B cell (primary cell): ENCODE results near the gene KCNMB3. TPM values are rescaled to one million over a fixed set of nuclear protein-coding genes. Genes with fewer than 3 reads are reported as not detected.

ENCODE experiments used
- ATAC-seq: fragments of 200-7000 bp; cut with Tn5 transposase; one replicate; pipeline ENCODE4 v1.10.0; 2021; ENCODE audit warnings: low read depth, mild to moderate bottlenecking, moderate number of reproducible peaks, moderate library complexity
- CTCF ChIA-PET: fragments of 350-600 bp; sonication (Branson Sonifier 250); formaldehyde crosslinking; loops from one replicate; lab custom pipeline; 2021; ENCODE audit warnings: antibody characterized with exemption, inconsistent platforms; lab: Charles Lee
- POLR2A ChIA-PET: fragments of 350-600 bp; sonication (Branson Sonifier 250); formaldehyde crosslinking; loops from one replicate; lab custom pipeline; 2021; ENCODE audit warnings: antibody characterized with exemption; lab: Charles Lee
- DNase-seq: peaks from one replicate; pipeline ENCODE4 v3.0.0; 2013
- H2AFZ ChIP-seq: 2 replicates; pipeline ENCODE4 v1.6.1; 2012; ENCODE audit warnings: mild to moderate bottlenecking, low read depth, low read length; ENCODE audit not compliant: insufficient read depth, poor library complexity, severe bottlenecking
- H3K27ac ChIP-seq, 2 donors: 1 replicate in 1 of 2; 2 replicates in 1 of 2; pipeline ENCODE4 v1.5.1; 2012 to 2013; ENCODE audit warnings: low read length in 2 of 2, mild to moderate bottlenecking in 2 of 2, moderate library complexity in 1 of 2
- H3K27me3 ChIP-seq, 4 experiments: fragments of 200-600 bp in 1 of 4; sonication (generic) in 1 of 4; replicated peaks in 1 of 4; 1 replicate in 2 of 4; 2 replicates in 2 of 4; pipeline versions ENCODE4 v1.6.1 to v1.7.0; 2013 to 2016; ENCODE audit warnings: low read length in 3 of 4, mild to moderate bottlenecking in 2 of 4, mixed read lengths in 1 of 4, moderate library complexity in 1 of 4; ENCODE audit not compliant: insufficient read depth in 4 of 4, control insufficient read depth in 3 of 4; ENCODE audit errors: control extremely low read depth in 1 of 4
- H3K36me3 ChIP-seq, 2 experiments: replicated peaks in 1 of 2; 1 replicate in 1 of 2; 2 replicates in 1 of 2; pipeline versions ENCODE4 v1.6.1 to v1.7.1; 2013; ENCODE audit warnings: low read length in 1 of 2; ENCODE audit not compliant: insufficient read depth in 2 of 2, control insufficient read depth in 1 of 2; ENCODE audit errors: control extremely low read depth in 1 of 2, extremely low read depth in 1 of 2
- H3K4me1 ChIP-seq, 2 donors: fragments of 200-600 bp in 1 of 2; sonication (generic) in 1 of 2; 1 replicate in 1 of 2; 2 replicates in 1 of 2; pipeline versions ENCODE4 v1.5.1 to v1.6.1; 2013 to 2017; ENCODE audit warnings: low read length in 2 of 2; ENCODE audit not compliant: control insufficient read depth in 2 of 2, insufficient read depth in 2 of 2
- H3K4me2 ChIP-seq: replicated peaks from 2 replicates; pipeline ENCODE3; 2012; ENCODE audit warnings: mild to moderate bottlenecking, low read depth, low read length; ENCODE audit not compliant: poor library complexity, severe bottlenecking
- H3K4me3 ChIP-seq, 5 experiments: fragments of 200-600 bp in 1 of 5; sonication (generic) in 1 of 5; 1 replicate in 3 of 5; 2 replicates in 2 of 5; pipeline versions ENCODE4 v1.5.1 to v1.7.0; 2011 to 2016; ENCODE audit warnings: low read length in 4 of 5, mild to moderate bottlenecking in 4 of 5, low read depth in 2 of 5, control low read depth in 1 of 5, moderate library complexity in 1 of 5; ENCODE audit not compliant: insufficient read depth in 1 of 5; ENCODE audit errors: control extremely low read depth in 1 of 5, extremely low read depth in 1 of 5
- H3K79me2 ChIP-seq: fragments of 200-600 bp; sonication (generic); one replicate; pipeline ENCODE4 v1.6.0; 2016; ENCODE audit warnings: low read length; ENCODE audit not compliant: control insufficient read depth, insufficient read depth
- H3K9ac ChIP-seq: fragments of 200-600 bp; sonication (generic); 2 replicates; pipeline ENCODE4 v1.6.1; 2017; ENCODE audit warnings: mild to moderate bottlenecking, low read length, moderate library complexity
- H3K9me3 ChIP-seq, 3 donors: one replicate each; pipeline versions ENCODE4 v1.6.1 to v1.7.1; 2013; ENCODE audit warnings: low read length in 2 of 3; ENCODE audit not compliant: control insufficient read depth in 2 of 3, insufficient read depth in 1 of 3; ENCODE audit errors: control extremely low read depth in 1 of 3
- H4K20me1 ChIP-seq: 2 replicates; pipeline ENCODE4 v1.6.0; 2012; ENCODE audit warnings: mild to moderate bottlenecking, low read length; ENCODE audit not compliant: insufficient read depth, control insufficient read depth, poor library complexity, severe bottlenecking
- H3K27ac Mint-ChIP-seq: one replicate; pipeline ENCODE4 v1.8.0; 2021; ENCODE audit warnings: mixed read lengths
- H3K27me3 Mint-ChIP-seq: one replicate; pipeline ENCODE4 v1.8.0; 2021; ENCODE audit warnings: mixed read lengths
- H3K4me1 Mint-ChIP-seq: one replicate; pipeline ENCODE4 v1.8.0; 2021; ENCODE audit warnings: mixed read lengths
- H3K4me3 Mint-ChIP-seq: one replicate; pipeline ENCODE4 v1.8.0; 2021; ENCODE audit warnings: mixed read lengths
- H3K9me3 Mint-ChIP-seq: one replicate; pipeline ENCODE4 v1.8.0; 2022; ENCODE audit warnings: mixed read lengths; ENCODE audit not compliant: insufficient read depth
- CTCF ChIP-seq: fragments of 200-600 bp; IDR thresholded peaks from one replicate; pipeline ENCODE4 v1.8.0; 2022; ENCODE audit warnings: antibody characterized with exemption, mild to moderate bottlenecking
- EZH2 ChIP-seq: IDR thresholded peaks from 2 replicates; pipeline ENCODE4 v1.6.1; 2012; ENCODE audit warnings: borderline replicate concordance, low read depth, mild to moderate bottlenecking, moderate library complexity, low read length; ENCODE audit not compliant: insufficient read depth, poor library complexity, severe bottlenecking
- WGBS: methylation state at CpG from one replicate; pipeline ENCODE4 v1.1.5; 2013; ENCODE audit warnings: missing lambda C conversion rate; ENCODE audit not compliant: insufficient coverage; 5-methylcytosine and 5-hydroxymethylcytosine counted together
- intact Hi-C: fragments of 100-400 bp; cut with micrococcal nuclease; formaldehyde crosslinking; loops from one replicate; pipeline ENCODE4 v1.10.0; 2022
- polyA plus RNA-seq: library from polyadenylated mRNA; depleted of rRNA; stranded (reverse); fragments of >200 nt; gene quantifications from 2 replicates; pipeline ENCODE4 v1.2.3, GENCODE V29; 2012
- total RNA-seq, 2 donors: library from RNA; stranded (reverse); fragments of 120-200 nt in 1 of 2; gene quantifications; 1 replicate in 1 of 2; 2 replicates in 1 of 2; pipeline versions ENCODE4 v1.2.3 to v1.2.4, GENCODE V29; 2013 to 2022

Gene KCNMB3
- total and polyA plus RNA-seq, 2 donors (not counting 1 experiment from before 2014, with no cell fraction given), result 3.5 to 5.7 TPM

GRCh38 chr3:179292450-179292849, 41.5 kb upstream of the KCNMB3 start:
- H3K27me3 Mint-ChIP-seq, result peaks cover 14% of the 10 kb centered on the region
- ChIA-PET CTCF (no interaction called here), POLR2A (no interaction called here)
- TF ChIP-seq EZH2 (no peak), CTCF (no peak)
- ATAC-seq (no peak), DNase-seq (no peak)
- intact Hi-C loops, result no loop called here
- no peak overlapping the region for H3K27ac Mint-ChIP-seq
- Histone ChIP-seq H3K9me3 (no peaks in the 10 kb centered on the region), H2AFZ (no peak overlapping the region), H3K36me3 (no peaks in the 10 kb centered on the region), H3K4me3 (no peak overlapping the region), H3K27ac (no peak overlapping the region), H3K4me1 (no peaks in the 10 kb centered on the region), H3K79me2 (no peaks in the 10 kb centered on the region), H3K27me3 (no peaks in the 10 kb centered on the region), H3K9ac (no peak overlapping the region), H4K20me1 (no peaks in the 10 kb centered on the region), H3K4me2 (no peak overlapping the region)
- H3K4me3 Mint-ChIP-seq, result no peak overlapping the region
- no peaks in the 10 kb centered on the region for H3K4me1 Mint-ChIP-seq
- H3K9me3 Mint-ChIP-seq, result no peaks in the 10 kb centered on the region
- WGBS, result 80% methylated on average over 1 of the region's 2 CpGs

DNA sequence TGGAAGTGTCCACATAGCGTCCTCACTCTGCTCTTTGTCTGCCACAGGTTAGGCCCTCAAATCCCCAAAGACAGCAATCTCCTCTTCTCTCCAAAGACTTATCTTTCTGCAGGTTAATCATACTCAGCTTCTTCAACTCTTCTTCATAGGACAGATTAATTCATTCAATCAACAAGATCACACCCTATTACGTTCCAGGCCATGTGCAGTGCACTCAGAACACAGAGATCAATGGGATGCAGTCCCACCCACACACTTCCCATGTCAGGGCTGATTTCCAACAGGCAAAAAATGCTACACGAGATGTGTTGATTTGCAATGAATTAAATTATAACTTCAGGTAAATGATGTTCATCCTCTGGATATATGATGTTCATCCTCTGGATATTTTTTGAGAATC, 38.4 kb upstream of the KCNMB3 start:
- Histone ChIP-seq H3K9ac (no peak overlapping the region), H2AFZ (no peak overlapping the region), H3K27me3 (no peaks in the 10 kb centered on the region), H3K79me2 (no peaks in the 10 kb centered on the region), H3K4me3 (no peak overlapping the region), H3K36me3 (no peaks in the 10 kb centered on the region), H3K4me2 (no peak overlapping the region), H3K9me3 (no peaks in the 10 kb centered on the region), H3K4me1 (no peaks in the 10 kb centered on the region), H3K27ac (no peak overlapping the region), H4K20me1 (no peaks in the 10 kb centered on the region)
- 87% methylated on average over 2 of the region's 3 CpGs for WGBS
- TF ChIP-seq EZH2, result no peak
- TF ChIP-seq CTCF, result no peak
- Mint-ChIP-seq H3K4me3 (no peak overlapping the region), H3K27me3 (peaks cover 11% of the 10 kb centered on the region), H3K9me3 (no peaks in the 10 kb centered on the region), H3K4me1 (no peaks in the 10 kb centered on the region), H3K27ac (no peak overlapping the region)
- ChIA-PET CTCF (interaction anchor here (2.3 kb wide), 1 partner anchor 26 kb away, joined by 8 read pairs; no protein-coding TSS in a partner anchor), POLR2A (no interaction called here)
- intact Hi-C loops, result no loop called here
- ATAC-seq, result no peak
- no peak for DNase-seq
